SU-DHL-6 (cell line): Measurements from ENCODE around the gene ADAMTS17.

ENCODE experiments used
- CTCF ChIP-seq: fragments of 200-600 bp; sonication (generic); IDR thresholded peaks from one replicate; pipeline ENCODE4 v1.5.1; 2017; ENCODE audit warnings: antibody characterized with exemption, mild to moderate bottlenecking, low read length, moderate library complexity; ENCODE audit not compliant: insufficient read depth, poor library complexity, severe bottlenecking
- EZH2phosphoT487 ChIP-seq: fragments of 200-600 bp; sonication (generic), shearing (Covaris generic); conservative IDR thresholded peaks from 2 replicates; pipeline ENCODE4 v1.6.1; 2018; ENCODE audit warnings: mild to moderate bottlenecking, antibody characterized with exemption, low read length, moderate library complexity, mixed read lengths

GRCh38 chr15:100308213-100308600 lies 33.6 kb downstream of the ADAMTS17 start:
- no peak for TF ChIP-seq CTCF
- TF ChIP-seq EZH2phosphoT487 = no peak
